ENCODE measurements around the gene ZNF195.
"Not testable (repeated sequence)": the region's sequence is repeated elsewhere in the genome, so short reads cannot be mapped to it uniquely, and the experiment has no call there.

The ZNF195 gene

DNA sequence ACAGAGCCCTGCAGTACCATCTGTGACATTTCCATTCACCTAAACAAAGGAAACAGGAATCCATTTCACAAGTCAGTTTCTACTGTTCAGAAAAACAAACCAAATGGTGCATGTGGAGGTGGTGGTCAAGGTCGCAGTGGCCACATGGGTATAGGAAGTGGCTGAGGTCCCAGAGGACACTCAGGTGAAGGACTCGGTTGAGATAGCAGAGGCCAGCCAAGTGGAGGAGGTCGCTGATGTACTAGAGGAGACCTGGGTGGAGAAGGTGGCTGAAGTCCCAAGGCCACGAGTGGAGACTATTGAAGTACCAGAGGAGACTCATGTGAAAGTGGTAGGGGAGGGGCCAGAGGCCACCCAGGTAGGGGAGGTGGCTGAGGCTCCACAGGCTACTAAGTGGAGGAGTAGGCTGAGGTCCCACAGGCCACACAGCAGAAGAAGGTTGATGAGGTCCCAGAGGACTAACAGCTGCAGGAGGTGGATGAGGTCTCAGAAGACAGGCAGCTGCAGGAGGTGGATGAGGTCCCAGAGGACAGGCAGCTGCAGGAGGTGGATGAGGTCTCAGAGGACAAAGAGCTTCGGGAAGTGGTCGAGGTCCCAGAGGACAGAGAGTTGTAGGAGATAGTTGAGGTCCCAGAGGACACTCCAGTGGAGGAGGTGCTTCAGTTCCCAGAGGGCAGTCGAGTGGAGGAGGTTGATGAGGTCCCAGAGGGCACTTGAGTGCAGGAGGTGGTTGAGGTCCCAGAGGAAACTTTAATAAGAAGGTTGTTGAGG is 40.2 kb downstream of the ZNF195 start:
- Histone ChIP-seq H3K27me3 (peaks cover 0 to 11% of the 10 kb centered on the region in 2 donors), H3K9me3 (no peaks in the 10 kb centered on the region), H3K4me1 (no peaks in the 10 kb centered on the region), H3K36me3 (no peaks in the 10 kb centered on the region), H3K27ac (no peak overlapping the region), H3K4me3 (no peak overlapping the region)
- TF ChIP-seq, protein P1, sequence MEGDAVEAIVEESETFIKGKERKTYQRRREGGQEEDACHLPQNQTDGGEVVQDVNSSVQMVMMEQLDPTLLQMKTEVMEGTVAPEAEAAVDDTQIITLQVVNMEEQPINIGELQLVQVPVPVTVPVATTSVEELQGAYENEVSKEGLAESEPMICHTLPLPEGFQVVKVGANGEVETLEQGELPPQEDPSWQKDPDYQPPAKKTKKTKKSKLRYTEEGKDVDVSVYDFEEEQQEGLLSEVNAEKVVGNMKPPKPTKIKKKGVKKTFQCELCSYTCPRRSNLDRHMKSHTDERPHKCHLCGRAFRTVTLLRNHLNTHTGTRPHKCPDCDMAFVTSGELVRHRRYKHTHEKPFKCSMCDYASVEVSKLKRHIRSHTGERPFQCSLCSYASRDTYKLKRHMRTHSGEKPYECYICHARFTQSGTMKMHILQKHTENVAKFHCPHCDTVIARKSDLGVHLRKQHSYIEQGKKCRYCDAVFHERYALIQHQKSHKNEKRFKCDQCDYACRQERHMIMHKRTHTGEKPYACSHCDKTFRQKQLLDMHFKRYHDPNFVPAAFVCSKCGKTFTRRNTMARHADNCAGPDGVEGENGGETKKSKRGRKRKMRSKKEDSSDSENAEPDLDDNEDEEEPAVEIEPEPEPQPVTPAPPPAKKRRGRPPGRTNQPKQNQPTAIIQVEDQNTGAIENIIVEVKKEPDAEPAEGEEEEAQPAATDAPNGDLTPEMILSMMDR (IDR thresholded peaks at IDR 0.05): no peak
- DNase-seq: no peak
- intact Hi-C loops (cut with DNase I; ENCODE audit: low total_unique reads): no loop called here

GRCh38 chr11:3336420-3336819 is 42.5 kb downstream of the ZNF195 start:
- DNase-seq; intact Hi-C loops (cut with DNase I; ENCODE audit: low total_unique reads); H3K36me3 ChIP-seq; H3K4me1 ChIP-seq; H3K27ac ChIP-seq; H3K9me3 ChIP-seq; H3K4me3 ChIP-seq: not testable (repeated sequence)
- peaks cover 0 to 11% of the 10 kb centered on the region in 2 donors for H3K27me3 ChIP-seq

DNA sequence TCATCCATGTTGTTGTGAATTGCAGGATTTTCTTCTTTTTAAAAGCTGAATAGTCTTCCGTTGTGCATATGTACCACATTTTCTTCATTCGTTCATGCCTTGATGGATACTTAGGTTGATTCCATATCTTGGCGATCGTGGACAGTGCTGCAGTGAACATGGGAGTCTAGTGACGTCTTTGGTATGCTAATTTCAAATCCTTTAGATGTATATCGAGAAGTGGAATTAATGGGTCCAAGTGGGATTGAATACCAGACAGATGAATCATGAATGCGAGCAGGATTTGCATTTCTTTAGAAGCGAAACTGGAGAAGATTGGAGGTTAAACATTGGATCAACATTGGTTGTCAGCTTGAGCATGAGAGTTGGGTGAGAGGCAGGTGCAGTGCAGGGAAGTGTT is 45.8 kb downstream of the ZNF195 start:
- intact Hi-C loops (cut with DNase I; ENCODE audit: low total_unique reads): not testable (repeated sequence)

GRCh38 chr11:3331078-3331477 is 47.9 kb downstream of the ZNF195 start:
- intact Hi-C loops (cut with DNase I; ENCODE audit: low total_unique reads); DNase-seq; H3K27me3 ChIP-seq; H3K4me1 ChIP-seq; H3K27ac ChIP-seq; H3K36me3 ChIP-seq; H3K4me3 ChIP-seq; H3K9me3 ChIP-seq: not testable (repeated sequence)

More for the DNA sequence above, 45.8 kb downstream of the ZNF195 start:
- not testable (repeated sequence) for H3K27ac ChIP-seq, H3K4me1 ChIP-seq, DNase-seq, H3K9me3 ChIP-seq, H3K27me3 ChIP-seq, H3K36me3 ChIP-seq, H3K4me3 ChIP-seq

DNA sequence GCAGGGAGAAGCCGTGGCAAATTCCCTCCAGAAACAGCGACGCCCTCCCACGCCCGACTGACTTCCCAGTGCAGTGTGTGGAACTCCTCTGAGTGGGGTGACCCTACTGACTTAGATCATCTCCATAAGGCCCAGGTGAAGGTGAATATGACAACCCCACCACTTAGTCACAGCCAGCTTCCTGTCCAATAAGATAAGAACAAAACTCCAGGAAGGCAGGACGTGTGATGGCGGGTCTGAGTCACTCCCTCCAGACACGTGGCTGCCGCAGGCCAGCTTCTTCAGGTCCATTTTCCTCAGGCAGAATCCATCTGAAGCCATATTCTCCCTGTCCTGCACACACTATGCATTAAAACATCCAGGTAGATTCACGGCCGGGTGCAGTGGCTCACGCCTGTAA is 48.9 kb downstream of the ZNF195 start:
- DNase-seq; H3K36me3 ChIP-seq; H3K27ac ChIP-seq; H3K4me1 ChIP-seq; H3K9me3 ChIP-seq; intact Hi-C loops (cut with DNase I; ENCODE audit: low total_unique reads); H3K27me3 ChIP-seq; H3K4me3 ChIP-seq: not testable (repeated sequence)

GRCh38 chr11:3328503-3328902 is 50.4 kb downstream of the ZNF195 start:
- intact Hi-C loops (cut with DNase I; ENCODE audit: low total_unique reads); DNase-seq; H3K27ac ChIP-seq: not testable (repeated sequence)

DNA sequence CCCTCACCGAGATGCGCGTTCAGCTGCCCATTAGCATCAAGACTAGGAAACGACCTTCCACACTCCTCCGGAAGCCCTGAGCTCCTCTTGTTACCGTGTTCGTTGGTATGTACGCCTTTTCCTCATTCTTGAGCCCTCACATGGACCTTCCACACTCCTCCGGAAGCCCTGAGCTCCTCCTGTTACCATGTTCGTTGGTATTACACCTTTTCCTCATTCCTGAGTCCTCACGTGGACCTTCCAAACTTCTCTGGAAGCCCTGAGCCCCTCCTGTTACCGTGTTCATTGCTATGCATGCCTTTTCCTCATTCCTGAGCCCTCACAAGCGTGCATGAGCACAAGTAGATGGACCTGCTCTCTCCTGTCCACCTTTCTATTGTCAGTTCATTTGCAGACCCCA is 52.5 kb downstream of the ZNF195 start:
- H3K27ac ChIP-seq; H3K4me1 ChIP-seq; H3K9me3 ChIP-seq; intact Hi-C loops (cut with DNase I; ENCODE audit: low total_unique reads); H3K4me3 ChIP-seq; DNase-seq; H3K36me3 ChIP-seq; H3K27me3 ChIP-seq: not testable (repeated sequence)

More at GRCh38 chr11:3328503-3328902, 50.4 kb downstream of the ZNF195 start:
- H3K9me3 ChIP-seq, H3K4me3 ChIP-seq, H3K27me3 ChIP-seq, H3K4me1 ChIP-seq, H3K36me3 ChIP-seq: not testable (repeated sequence)

DNA sequence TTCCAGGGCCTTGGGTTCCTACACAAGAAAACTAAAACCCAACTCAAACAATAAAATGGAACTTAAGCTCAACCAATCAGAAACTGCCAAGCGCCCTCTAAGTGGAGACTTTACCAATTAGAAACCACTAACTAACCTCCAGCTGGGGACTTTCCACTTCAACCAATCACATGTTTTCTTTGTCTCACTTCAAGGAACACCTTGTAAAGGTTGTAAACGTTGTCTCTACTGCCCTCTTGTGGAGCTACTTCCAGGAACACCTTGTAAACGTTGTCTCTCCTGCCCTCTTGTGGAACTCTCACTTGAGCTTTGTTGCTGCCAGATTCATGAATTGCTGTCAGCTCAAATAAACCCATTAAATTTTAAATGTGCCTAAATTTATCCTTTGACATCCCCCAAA is 54.2 kb downstream of the ZNF195 start:
- intact Hi-C loops (cut with DNase I; ENCODE audit: low total_unique reads); H3K36me3 ChIP-seq; H3K4me1 ChIP-seq; H3K9me3 ChIP-seq; DNase-seq; H3K27me3 ChIP-seq; H3K4me3 ChIP-seq; H3K27ac ChIP-seq: not testable (repeated sequence)

Data from tibial artery (tissue), 4 donors.